GM12875 (cell line): ENCODE measurements around the gene IGFLR1.

ENCODE experiments used
- H3K4me3 ChIP-seq: one replicate; pipeline ENCODE4 v1.5.1; 2011; ENCODE audit warnings: low read depth, low read length, control low read depth
- CTCF ChIP-seq: IDR thresholded peaks from 2 replicates; pipeline ENCODE4 v1.5.1; 2011; ENCODE audit warnings: low read depth, mild to moderate bottlenecking, control low read depth, inconsistent platforms, low read length, moderate library complexity, borderline replicate concordance; ENCODE audit not compliant: insufficient read depth

IGFLR1 gene

GRCh38 chr19:35713506-35713850 is 28.8 kb downstream of the IGFLR1 start:
- H3K4me3 ChIP-seq: peak overlapping the region; percentile 57
- no peak for TF ChIP-seq CTCF

GRCh38 chr19:35712567-35713505 is 29.4 kb downstream of the IGFLR1 start:
- TF ChIP-seq CTCF: no peak
- peak overlapping the region; percentile 57 for H3K4me3 ChIP-seq

- no peak for TF ChIP-seq CTCF
- peak overlapping the region; percentile 28 for H3K4me3 ChIP-seq
These were observed 31.2 kb downstream of the IGFLR1 start for GRCh38 chr19:35710784-35711723.

GRCh38 chr19:35708391-35708790 is 33.9 kb downstream of the IGFLR1 start:
- no peak overlapping the region for H3K4me3 ChIP-seq
- no peak for TF ChIP-seq CTCF

- no peak within 1 kb of the TSS for H3K4me3 ChIP-seq
- no peak for TF ChIP-seq CTCF
These were observed 38.0 kb downstream of the IGFLR1 start, which contains the start of gene ZBTB32 for GRCh38 chr19:35704218-35704617. ZBTB32 (plus strand) TSS chr19:35704558; CDS start chr19:35714627, 10,069 bp downstream.

GRCh38 chr19:35703343-35703742 is 38.9 kb downstream of the IGFLR1 start:
- TF ChIP-seq CTCF: no peak
- H3K4me3 ChIP-seq: no peak overlapping the region
